ENCODE results near the gene TBX3. TPM values are rescaled to one million over a fixed set of nuclear protein-coding genes. Genes with fewer than 3 reads are reported as not detected.

Gene TBX3
- total RNA-seq, 1 donor, result under 0.01 TPM

DNA sequence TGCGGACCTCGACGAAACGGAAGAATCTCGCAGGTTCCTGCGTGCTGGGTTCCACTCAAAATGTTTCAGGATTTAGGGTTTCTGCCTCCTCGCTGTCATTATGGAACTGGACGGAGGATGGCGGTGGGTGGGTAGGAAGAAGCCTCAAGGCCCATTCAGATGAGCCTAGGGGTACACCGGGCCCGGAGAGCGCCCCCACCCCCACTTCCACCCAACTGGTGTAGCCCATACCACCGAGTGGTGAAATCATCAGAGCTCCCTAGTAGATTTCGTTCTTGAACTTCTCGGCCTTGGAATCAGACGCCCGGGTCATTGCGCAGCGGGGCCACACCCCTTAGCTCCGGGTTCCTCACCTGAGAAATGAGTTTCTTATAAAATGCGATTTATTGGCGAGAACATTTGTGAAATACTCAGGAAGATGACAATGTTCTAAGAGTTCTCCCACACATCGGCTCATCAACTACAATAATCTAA, 13.3 kb upstream of the TBX3 start:
- no peak for DNase-seq (ENCODE audit: low read depth in 2 of 3, low spot score in 2 of 3)

DNA sequence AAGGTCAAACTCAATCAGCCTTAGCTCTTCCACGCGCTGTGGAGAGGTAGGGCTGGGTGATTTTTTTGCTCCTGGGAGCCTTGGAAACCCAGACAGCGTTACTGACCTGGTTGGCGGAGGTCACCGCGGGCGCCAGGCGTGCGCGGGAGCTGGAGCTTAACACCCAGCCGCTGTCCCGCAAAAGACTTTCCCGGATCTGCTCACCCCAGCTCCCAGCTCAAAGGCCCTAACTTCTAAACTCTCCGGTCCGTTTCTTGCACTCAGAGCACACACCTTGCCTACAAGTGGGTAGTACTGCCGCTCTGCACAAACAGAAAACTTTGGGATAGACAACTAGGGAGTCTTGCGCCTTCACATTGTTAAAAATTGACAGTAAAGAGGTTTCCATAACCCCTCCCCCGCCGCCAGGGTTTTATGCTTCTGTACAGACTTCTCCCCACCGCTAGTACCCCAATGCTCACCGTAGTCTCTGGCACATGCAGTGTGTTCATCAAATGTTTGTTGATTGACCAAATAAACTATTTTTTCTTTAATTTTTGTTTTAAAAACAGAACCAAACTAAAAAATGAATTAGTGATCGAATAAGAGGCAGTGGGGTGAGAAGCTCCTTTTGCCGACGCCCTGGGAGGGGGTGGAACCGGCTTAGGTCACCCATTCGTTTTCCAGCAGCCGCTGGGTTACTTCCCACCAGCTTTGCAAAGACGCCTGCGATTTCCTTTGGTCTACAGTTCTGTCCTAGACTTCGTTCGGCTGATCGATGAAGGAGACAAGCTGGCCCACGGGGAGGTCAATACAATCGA, 12.7 kb upstream of the TBX3 start:
- no peak for DNase-seq (ENCODE audit: low read depth in 2 of 3, low spot score in 2 of 3)

DNA sequence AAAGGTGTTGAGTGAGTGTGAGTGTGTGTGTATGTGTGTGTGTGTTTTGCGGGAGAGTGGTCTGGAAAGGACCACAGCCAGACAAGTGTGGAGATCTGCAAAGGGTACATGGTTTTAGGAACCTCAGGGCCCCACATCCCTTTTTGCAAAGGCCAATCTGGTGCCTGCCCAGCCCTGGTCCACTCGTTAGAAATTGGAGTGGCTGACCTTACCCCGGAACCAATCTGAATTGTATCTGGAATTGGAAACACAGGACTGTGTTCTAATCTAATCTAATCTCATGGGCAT, 11.3 kb upstream of the TBX3 start:
- no peak for DNase-seq (ENCODE audit: low read depth in 2 of 3, low spot score in 2 of 3)

DNA sequence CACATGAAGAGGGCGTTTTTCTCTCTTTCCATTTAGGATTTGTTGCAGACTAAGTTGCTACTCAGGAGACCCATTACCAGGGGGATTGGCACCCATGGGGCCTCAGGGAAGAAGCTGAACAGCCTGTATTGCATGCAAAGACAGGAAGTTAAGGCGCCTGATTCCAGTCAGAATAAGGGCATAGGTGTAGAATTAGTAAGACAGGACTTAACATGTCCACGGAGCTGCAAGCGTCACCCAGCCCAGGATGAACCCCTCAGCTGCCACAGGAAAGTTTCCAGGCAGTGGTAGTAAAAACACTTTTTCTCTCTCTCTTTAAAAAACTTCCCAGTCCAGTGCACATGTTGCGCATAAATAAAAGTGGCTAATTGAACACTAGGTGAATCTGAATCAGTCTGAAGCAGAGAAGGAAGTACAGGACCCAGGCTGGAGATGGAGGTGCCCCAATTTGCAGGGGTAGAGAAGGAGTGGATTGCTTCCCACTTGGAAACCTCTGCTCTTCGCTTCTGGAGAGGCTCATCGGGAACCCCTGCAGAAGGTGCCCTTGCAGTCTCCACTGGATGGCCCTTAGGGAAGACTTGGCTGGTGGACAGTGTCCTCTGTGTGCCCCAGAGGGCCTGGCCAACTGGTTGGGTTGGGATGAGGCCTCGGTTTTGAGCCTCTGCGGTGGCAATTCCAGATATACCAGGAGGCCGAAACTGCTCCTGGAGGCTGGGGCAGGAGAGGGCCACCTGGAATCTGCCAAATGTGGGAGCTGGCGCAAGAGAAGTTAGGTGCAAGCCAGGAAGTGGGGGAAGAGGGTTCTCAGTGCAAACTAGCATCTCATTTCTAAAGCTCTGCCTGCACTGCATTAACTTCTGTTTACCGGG, 10.7 kb upstream of the TBX3 start:
- DNase-seq (ENCODE audit: low read depth in 2 of 3, low spot score in 2 of 3), result no peak

DNA sequence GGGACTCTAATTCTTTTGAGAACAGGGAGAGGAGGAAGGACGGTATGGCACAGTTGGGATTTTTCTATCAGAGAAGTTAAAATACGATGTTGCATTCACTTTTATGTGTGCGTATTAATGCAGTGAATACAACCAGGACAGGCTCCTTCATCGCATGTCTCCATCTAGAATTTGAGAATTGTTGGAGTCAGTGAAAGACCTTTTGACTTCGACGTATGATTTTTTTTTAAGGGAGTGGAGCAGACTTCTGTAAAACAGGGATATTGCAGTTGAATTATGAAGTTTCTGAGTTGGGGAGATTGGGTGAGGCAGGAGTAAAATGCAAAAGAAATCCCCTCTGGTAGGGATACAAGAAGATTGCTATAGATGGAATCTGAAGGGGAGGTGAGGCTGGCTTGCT, 9.6 kb upstream of the TBX3 start:
- no peak for DNase-seq (ENCODE audit: low read depth in 2 of 3, low spot score in 2 of 3)

DNA sequence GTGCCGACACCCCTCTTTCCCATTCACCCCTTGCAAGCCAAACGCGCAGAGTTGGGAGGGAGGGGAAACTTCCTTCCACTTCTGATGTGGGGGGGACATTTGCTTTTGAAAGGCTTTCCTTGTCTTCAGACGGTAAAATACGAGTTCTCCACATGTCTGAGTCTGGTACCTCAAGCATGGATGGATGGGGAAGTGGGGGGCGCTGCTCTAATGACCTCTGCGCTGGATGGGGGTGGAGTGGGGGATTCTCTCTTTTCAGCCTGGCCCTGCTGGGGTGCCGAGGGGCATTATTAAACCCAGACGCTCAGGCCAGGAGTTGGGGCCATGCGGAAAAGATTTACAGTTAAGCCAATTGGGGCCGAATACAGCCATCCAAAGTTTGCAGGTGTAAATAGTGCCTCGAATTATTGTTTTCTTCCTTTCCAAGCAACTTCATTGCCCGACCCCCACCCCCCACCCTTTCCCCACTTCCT, 9.1 kb upstream of the TBX3 start:
- DNase-seq (ENCODE audit: low read depth in 2 of 3, low spot score in 2 of 3), result no peak

DNA sequence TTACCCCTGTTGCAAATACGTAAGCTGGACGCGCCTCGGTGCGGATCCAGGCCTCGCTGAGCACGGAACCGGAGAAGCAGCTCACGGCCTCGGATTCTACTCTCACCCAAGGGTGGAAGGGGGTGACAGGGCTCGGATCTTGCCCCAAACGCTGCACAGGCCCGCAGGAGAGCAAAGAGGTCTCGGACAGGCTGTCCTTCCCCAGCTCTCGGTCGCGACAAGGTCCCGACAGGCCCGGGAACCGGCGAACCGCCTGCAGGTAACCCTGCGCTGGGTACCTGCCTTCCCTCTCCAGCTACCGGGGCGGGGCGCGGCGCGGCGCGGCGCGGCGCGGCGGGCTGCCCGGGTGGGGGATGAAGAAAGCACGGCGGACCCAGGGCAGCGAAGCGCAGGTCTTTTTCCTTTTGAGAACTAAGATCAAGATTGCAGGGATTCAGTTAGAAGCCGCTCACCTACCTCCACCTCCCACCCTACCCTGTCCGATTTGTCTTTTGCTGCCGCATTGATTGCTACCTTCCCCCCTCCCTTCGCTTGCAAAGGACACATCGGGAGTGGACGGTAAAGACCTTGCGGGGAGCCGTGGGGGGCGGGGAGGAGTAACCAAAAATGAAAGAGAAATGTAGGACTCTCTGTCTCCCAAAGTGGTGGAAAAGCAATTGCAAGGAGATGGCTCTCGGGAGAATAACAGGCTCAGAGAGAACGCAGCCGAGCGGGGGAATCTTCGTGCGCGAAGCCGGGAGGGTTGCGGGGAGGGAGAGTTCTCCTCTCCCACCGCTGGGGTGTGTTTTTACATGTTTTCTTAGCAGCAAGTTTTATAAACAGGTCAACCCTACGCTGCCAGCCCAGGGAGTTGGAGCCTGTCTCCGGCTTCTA, 8.4 kb upstream of the TBX3 start:
- DNase-seq (ENCODE audit: low read depth in 2 of 3, low spot score in 2 of 3), result no peak

DNA sequence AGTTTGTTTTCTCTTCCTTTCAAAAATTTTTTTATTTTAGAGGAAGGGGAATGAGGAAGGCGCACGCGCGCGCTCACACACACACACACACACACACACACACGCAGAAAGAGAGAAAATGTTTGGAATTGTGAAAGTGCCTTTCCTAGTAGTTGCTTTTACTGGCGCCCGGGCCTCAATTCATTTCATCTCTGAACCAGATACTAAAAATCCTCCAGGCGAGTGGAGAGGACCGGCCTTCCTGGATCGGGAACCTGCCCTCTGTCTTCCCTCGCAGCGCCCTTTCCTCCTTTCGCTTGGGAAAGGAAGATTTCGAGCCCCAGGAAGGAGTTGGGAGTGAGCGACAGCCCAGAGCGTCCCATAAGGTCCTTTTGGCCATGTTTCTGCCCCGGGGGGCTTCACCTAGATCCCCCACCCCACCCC, 7.8 kb upstream of the TBX3 start:
- DNase-seq (ENCODE audit: low read depth in 2 of 3, low spot score in 2 of 3), result no peak

DNA sequence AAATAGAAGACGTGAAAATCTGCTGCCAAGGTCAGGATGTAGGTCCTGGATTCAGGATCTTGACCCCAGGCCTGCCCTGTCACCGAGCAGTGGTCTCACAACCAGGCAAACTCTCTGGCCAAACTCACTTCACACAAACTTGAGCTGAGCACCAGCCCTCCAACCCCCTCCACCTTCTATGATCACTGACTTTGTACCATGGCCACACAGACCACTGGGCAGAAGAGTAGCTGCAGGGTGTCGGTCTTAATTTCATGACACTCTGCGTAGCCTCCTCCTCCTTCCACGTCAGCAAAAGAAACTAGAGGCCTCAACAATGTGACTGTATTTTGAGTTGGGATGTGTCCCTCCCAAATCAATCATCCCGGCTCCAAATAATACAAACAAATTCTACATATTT, 7.2 kb upstream of the TBX3 start:
- no peak for DNase-seq (ENCODE audit: low read depth in 2 of 3, low spot score in 2 of 3)

DNA sequence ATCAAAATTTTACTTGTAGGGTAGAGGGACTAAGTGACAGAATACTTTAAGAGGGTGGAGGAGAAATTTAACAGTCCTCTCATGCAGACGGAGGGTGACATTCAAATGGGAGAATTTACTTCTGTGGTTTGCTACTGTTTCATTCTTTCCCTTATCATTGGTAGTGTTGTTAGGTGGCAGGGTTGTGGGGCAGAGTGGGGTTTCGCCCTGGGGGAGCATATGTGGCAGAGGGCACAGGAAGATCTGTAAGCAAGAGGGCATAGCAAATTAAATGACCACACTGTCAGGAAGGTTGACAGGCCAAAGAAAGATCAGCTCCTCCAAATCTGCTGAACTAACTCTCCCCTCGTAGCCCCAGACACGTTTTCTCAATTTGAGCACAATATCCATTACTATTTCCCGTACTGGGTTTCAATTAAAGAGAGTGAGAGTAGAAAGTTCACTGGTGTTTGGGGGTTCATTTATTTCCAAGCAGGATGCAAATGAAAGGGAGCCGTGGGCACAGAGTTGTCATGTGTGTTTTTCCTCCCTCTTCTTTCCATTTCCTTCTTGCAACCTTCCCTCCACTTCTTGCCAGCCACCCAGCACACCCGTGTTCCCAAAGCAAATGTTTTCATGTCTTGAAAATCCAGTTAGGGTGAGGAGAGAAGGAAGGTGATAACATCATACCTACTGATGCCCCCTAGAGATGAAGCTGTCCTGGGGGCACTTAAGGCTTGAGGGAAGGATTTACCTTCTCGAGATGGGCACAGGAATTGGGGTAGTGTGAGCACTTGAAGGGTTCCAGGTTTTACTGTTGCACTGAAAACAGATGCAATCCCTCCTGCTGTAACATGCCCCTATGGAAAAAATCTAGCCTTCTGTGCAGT, 6.5 kb upstream of the TBX3 start:
- no peak for DNase-seq (ENCODE audit: low read depth in 2 of 3, low spot score in 2 of 3)

DNA sequence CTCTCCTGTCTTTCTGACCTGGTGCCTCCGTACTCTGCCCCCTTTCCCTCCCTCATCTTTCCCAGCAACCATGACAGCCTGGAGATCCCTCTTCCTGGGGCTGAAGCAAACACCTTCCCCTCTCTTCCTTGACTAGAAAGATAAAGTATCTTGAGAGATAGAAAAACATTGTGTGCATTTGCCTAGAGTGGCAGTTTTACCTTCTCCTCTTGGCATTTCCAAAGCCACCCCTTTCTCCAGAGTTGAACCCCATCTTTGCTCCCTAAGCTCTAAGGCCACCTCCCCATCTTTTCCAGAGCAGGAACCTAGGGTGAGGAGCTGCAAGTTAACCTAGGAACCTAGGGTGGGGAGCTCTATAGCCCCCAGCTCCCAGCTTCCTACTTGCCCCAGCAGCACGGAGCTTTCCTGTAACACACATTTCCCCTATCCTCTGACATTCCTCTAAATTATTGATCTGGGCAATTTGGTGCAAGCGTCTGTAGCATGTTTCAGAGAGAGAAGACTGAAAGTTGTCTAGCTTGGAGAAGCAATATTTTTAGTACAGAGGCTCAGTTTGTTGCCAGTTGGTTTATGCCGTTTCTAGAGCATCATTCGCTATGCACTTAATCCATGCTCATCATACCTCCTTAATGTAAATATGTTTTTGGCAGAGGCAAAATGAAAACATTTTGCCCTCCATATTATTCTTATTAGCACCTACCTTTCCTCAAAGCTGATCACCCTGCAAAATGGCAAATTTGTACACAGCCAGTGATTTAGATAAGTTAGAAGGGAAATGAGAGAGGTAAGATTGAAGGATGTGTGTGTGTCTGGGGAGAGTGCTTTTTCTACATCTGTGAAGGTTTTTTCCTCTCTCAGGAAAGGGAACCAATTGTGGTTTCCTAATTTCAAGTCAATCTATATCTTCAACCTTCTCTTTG, 5.4 kb upstream of the TBX3 start:
- DNase-seq (ENCODE audit: low read depth in 2 of 3, low spot score in 2 of 3), result no peak

DNA sequence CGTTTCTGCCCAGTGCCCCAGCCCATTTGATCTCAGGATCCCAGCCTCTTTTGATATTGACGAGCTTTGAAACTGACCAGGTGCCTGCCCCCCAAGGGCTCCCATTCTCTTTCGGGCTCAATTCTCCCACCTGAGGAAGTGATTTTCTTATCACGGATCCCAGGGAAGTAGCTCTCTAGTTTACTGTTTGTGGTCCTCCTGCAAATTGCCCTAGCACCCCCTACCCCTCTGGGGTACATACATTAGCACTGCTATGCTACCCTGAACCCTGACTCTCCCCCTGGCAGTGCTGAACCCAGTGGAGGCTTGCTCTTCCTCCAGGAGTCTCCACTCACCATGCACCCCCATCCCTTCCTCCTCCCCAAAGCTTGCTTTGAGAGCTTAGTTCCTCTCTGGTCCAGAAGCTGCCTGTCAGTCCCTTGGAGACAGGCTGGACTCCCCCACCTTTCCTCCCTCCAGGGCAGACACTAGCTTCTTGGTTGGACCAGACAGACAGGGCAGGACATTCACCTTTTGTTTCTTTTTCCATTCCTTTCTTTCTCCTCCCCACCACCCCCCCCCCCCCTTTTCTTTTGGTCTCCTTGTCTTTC, 4.4 kb upstream of the TBX3 start:
- no peak for DNase-seq (ENCODE audit: low read depth in 2 of 3, low spot score in 2 of 3)

DNA sequence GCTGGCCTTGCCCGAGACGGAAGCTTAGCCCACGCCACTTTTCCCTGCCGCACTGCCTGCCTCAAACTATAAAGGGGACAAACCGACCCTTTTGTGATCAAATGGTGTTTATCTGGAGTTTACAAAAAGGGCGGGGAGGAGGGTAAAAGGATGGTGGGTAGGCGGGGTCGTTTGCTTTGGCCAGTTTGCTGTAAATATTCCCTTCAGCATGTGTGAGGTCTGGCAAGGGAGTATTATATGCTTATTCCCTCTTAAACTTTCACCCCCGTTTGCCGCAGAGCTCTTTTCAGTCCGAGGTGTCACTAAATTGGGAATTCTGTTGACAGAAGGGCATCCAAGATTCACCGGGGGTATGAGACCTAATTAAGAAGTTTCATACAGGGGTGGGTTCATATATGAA, 3.8 kb upstream of the TBX3 start:
- DNase-seq (ENCODE audit: low read depth in 2 of 3, low spot score in 2 of 3), result no peak

DNA sequence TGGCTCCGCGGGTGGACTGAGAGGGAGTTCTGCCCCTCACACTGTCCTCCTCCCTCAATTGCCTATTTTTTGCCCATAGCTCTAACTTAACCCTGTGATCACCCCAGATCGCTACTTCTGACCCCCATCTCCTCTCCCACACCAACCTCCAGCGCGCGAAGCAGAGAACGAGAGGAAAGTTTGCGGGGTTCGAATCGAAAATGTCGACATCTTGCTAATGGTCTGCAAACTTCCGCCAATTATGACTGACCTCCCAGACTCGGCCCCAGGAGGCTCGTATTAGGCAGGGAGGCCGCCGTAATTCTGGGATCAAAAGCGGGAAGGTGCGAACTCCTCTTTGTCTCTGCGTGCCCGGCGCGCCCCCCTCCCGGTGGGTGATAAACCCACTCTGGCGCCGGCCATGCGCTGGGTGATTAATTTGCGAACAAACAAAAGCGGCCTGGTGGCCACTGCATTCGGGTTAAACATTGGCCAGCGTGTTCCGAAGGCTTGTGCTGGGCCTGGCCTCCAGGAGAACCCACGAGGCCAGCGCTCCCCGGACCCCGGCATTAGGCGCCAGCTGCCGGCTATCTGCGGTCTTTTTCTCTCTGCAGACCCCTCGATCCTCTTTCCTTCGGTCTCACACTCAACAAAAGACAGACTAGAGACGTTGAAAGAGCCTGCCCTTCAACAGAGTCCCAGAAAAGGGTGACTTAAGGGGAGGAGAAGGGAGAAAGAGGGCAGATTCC, 3.0 kb upstream of the TBX3 start:
- no peak for DNase-seq (ENCODE audit: low read depth in 2 of 3, low spot score in 2 of 3)

DNA sequence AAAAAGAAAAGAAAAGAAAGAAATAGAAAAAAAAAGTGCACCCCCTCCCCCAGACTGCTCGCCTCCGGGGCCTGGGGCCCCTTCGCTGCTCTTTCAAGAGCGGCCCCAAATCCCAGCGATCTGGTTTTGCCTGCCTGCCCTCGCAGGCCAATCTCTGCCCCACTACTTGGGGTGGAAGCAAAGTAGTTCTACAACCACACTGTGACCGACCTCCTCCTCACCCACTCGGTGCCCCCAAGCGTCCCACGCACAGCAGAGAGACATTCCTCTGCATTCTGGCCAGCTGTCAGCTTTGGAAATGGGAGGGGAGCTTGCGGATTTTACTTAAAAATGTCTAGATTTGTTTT, 2.4 kb upstream of the TBX3 start:
- DNase-seq (ENCODE audit: low read depth in 2 of 3, low spot score in 2 of 3), result no peak

DNA sequence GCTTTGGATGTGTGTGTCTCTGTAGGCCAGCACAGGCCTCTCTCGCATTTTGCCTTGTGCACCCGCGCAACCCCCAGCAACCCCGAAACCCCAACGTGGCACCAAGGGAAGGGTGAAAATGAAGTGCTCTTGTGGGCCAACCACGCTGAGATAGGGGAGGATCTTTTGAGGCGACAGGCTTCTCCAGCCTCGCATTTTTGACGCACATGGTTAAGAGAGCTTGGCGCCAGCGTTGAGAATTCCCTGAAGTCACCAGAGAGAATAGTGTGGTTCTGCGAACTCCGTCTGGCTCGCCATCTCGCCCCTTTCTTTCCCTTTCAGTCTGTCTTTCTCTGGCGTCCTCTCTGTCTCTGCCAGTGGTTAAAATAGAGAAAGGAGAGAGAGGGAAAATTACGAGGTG, 1.9 kb upstream of the TBX3 start:
- DNase-seq (ENCODE audit: low read depth in 2 of 3, low spot score in 2 of 3), result no peak

DNA sequence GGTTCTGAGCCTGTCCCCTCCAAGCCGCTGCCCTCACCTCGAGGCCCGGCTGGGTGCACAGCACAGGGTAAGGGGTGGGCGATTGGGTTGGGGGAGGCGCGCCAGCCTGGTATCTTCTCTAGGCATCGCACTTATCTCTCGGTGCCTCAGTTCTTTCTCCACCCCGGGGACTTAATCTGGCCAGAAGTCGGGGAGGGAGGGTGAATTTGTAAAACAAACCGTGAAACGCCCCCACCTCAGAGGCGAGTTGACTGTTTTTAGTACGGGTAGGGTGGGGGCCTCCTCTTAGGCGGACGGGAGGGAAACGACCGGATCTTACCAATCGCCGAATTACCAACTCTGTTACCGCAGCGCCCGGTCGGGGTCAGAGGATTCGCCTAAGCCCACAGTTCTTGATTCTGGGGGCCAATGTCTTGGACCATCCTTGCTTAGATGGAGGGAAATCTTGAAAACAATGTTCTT, 1.4 kb upstream of the TBX3 start:
- no peak for DNase-seq (ENCODE audit: low read depth in 2 of 3, low spot score in 2 of 3)

DNA sequence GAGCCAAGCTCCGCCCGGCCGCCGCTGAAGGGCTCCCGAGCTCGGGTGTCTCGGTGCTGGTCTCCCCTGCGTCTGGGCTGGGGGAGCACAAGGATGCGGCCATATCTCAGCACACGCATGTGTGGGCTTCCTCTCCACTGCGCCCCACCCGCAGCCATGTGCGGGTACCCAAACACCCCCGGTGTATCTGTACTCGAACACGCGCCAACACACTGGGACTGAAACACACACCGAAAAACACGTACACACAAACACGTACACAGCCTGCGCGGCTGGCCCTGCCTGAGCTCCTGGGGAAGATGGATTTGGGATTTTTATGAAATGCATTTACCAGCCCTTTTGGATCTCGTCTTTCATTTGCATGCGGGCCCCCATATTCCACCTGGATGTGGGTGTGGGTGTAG, 897 bp upstream of the TBX3 start:
- DNase-seq (ENCODE audit: low read depth in 2 of 3, low spot score in 2 of 3), result no peak

Data from hematopoietic multipotent progenitor cell (in vitro differentiated cells).